GM21381 (cell line): ENCODE measurements around the gene HERC4.
"Not testable (repeated sequence)": the region's sequence is repeated elsewhere in the genome, so short reads cannot be mapped to it uniquely, and the experiment has no call there.

Experiments
- ATAC-seq: cut with Tn5 transposase; IDR thresholded peaks from one replicate; pipeline ENCODE4 v1.9.1; 2021; ENCODE audit warnings: mild to moderate bottlenecking, moderate library complexity; ENCODE audit not compliant: unreplicated experiment

HERC4 gene

GRCh38 chr10:68052463-68052862, 22.6 kb downstream of the HERC4 start:
- ATAC-seq, result no peak

- no peak for ATAC-seq
Measured at GRCh38 chr10:68049289-68050078, 25.6 kb downstream of the HERC4 start.

- ATAC-seq, result no peak
Measured at GRCh38 chr10:68047554-68048327, 27.3 kb downstream of the HERC4 start.

GRCh38 chr10:68047122-68047521, 28.0 kb downstream of the HERC4 start:
- ATAC-seq, result no peak

GRCh38 chr10:68046642-68047041, 28.4 kb downstream of the HERC4 start:
- ATAC-seq, result no peak

- ATAC-seq, result no peak
Measured at GRCh38 chr10:68043030-68043429, 32.1 kb downstream of the HERC4 start.

- ATAC-seq, result no peak
Measured at GRCh38 chr10:68032113-68032512, 43.0 kb downstream of the HERC4 start.

GRCh38 chr10:68027429-68027828, 47.7 kb downstream of the HERC4 start:
- ATAC-seq, result no peak

- no peak for ATAC-seq
Measured at GRCh38 chr10:68023292-68023691, 51.8 kb downstream of the HERC4 start.

GRCh38 chr10:68022324-68022723, 52.8 kb downstream of the HERC4 start:
- not testable (repeated sequence) for ATAC-seq

- not testable (repeated sequence) for ATAC-seq
Measured at GRCh38 chr10:68016519-68016918, 58.6 kb downstream of the HERC4 start.

- ATAC-seq, result no peak
Measured at GRCh38 chr10:68010426-68010940, 64.6 kb downstream of the HERC4 start.

- no peak for ATAC-seq
Measured at GRCh38 chr10:68007356-68007755, 67.7 kb downstream of the HERC4 start.

- ATAC-seq, result no peak
Measured at GRCh38 chr10:68001539-68001938, 73.5 kb downstream of the HERC4 start.

GRCh38 chr10:68001000-68001399, 74.1 kb downstream of the HERC4 start:
- ATAC-seq, result no peak

GRCh38 chr10:67990093-67990492, 85.0 kb downstream of the HERC4 start:
- no peak for ATAC-seq

- no peak for ATAC-seq
Measured at GRCh38 chr10:67988606-67989005, 86.5 kb downstream of the HERC4 start.

GRCh38 chr10:67982603-67983002, 92.5 kb downstream of the HERC4 start:
- not testable (repeated sequence) for ATAC-seq

- ATAC-seq, result no peak
Measured at GRCh38 chr10:67978749-67979148, 96.3 kb downstream of the HERC4 start.

GRCh38 chr10:67977251-67977650, 97.8 kb downstream of the HERC4 start:
- ATAC-seq, result no peak

GRCh38 chr10:67976292-67977245, 98.5 kb downstream of the HERC4 start:
- no peak for ATAC-seq
